Smooth muscle cell of trachea (primary cell): ENCODE data around the gene ACP2. TPM values are rescaled to one million over a fixed set of nuclear protein-coding genes. Genes with fewer than 3 reads are reported as not detected.

Experiments
- total RNA-seq: library from RNA; depleted of rRNA; stranded (reverse); fragments of >200 nt; gene quantifications from 2 replicates; pipeline ENCODE4 v1.2.1, GENCODE V29; 2014

Gene ACP2, protein sequence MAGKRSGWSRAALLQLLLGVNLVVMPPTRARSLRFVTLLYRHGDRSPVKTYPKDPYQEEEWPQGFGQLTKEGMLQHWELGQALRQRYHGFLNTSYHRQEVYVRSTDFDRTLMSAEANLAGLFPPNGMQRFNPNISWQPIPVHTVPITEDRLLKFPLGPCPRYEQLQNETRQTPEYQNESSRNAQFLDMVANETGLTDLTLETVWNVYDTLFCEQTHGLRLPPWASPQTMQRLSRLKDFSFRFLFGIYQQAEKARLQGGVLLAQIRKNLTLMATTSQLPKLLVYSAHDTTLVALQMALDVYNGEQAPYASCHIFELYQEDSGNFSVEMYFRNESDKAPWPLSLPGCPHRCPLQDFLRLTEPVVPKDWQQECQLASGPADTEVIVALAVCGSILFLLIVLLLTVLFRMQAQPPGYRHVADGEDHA
- 26.6 and 35.2 TPM in 2 replicates for total RNA-seq

DNA sequence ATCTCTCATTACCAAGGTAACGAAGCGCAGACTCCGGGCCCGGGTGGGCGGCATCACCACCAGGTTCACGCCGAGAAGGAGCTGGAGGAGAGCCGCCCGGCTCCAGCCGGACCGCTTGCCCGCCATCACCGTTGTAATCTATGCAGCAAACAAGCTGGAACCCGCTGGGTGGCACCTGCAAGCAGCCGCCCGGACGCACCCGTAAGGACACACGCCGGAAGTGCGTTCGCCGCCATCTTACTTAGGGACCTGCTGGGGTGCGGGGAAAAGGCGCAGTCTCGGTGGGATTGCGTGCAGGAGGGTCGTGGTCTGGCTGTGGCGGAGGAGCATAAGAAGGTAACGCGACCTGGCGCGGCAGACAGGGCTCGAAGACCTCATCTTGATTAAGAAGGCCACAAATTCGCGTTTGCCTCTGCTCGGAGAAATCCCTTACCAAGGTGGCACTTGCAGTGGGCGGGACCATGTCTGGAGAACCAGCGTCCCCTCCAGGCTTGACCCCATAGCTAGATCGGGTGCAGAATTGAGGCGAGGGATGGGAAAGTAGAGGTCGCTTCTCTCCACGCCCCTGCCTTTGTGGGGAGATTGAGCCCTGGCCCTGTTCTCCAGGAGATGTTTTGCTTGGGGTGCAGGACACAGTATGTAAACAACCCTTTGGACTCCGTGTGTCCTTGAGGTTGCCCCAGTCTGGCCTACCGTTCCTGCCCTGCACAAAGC is at the start of gene ACP2:
Gene ACP2, minus strand, starts transcription at position 151 of the 714 bp plus-strand sequence. Its CDS starts 25 bp downstream, at position 126.

DNA sequence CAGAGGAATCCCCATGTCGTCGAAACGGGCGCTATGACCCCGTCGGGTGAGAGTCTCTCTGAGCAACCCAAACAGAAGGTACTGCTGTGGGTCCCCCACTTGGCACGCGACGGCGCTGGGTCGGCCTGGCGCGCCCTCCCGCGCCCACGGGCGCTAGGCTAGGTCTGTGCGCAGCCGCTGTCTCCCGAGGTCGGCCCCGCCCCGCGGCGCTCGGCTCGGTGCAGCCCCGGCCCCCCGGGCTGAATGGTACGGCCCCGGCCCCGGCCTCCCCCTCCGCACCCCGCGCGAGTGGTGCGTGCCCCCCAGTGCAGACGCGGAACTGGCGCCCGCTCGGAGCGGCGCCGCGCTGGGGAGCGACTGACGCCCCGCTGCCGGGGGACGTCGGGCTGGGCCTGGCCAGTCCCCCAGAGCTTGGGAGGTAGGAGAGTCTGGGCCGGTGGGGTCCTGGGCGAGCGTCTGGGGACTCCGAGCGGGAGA is 21.3 kb upstream of the ACP2 start, which contains the start of gene MADD:
Gene MADD, plus strand, starts transcription at position 305 of the 477 bp plus-strand sequence.

DNA sequence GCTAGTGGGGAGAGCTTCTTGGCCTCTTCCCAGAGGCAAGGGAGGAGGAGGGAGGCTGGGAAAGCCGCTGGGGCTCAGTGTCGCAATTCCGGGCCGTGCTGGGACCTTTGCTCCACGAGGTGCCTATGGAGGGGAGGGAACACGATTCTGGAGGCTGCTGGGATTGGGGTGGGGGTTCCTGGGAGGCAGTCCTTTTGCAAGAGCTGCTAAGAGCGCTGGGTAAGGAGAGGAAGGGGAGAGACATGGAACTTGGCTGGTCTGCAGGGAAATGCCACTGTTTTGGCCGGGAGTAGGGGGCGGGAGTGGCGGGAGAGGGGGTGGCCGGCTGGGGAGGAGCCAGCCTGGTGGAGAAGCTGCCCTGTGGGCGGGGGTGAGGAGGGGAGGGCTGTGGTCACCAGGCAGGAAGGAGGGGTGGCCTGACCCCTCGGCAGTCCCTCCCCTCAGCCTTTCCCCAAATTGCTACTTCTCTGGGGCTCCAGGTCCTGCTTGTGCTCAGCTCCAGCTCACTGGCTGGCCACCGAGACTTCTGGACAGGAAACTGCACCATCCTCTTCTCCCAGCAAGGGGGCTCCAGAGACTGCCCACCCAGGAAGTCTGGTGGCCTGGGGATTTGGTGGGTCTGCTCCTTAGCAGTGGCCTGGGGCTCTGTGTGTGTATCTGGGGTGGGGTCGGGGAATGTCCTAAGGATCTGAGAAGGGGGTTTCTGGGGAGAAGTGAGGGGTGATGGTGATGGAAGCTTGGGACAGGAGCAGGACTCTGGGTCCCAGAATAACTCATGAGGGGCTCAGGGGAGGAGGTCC is 9.1 kb upstream of the ACP2 start, which contains the start of gene NR1H3:
Gene NR1H3, plus strand, starts transcription at position 480 of the 800 bp plus-strand sequence. CDS start 1,221 bp downstream, outside the sequence.

Other genes with a start within 250 kb of the ACP2 start
- 140 and 178 TPM in 2 replicates for gene ARFGAP2, start 71.9 kb downstream of the ACP2 start, total RNA-seq
- gene PACSIN3, start 62.4 kb downstream of the ACP2 start, total RNA-seq: 31.3 and 34.1 TPM in 2 replicates
- gene DDB2, start 33.8 kb downstream of the ACP2 start, total RNA-seq: 55.6 and 61.2 TPM in 2 replicates
- gene NR1H3, start 9.2 kb upstream of the ACP2 start, total RNA-seq: 25.9 and 51.8 TPM in 2 replicates
- gene MADD, start 21.3 kb upstream of the ACP2 start, total RNA-seq: 17.5 and 19.1 TPM in 2 replicates
- gene MYBPC3, start 103.9 kb upstream of the ACP2 start, total RNA-seq: not detected in 2 replicates
- gene SPI1, start 129.7 kb upstream of the ACP2 start, total RNA-seq: not detected in 2 replicates
- 84.9 and 147 TPM in 2 replicates for gene SLC39A13, start 159.8 kb upstream of the ACP2 start, total RNA-seq
- 121 and 239 TPM in 2 replicates for gene PSMC3, start 177.6 kb upstream of the ACP2 start, total RNA-seq
- 0.17 TPM in 1 of 2 replicates, not detected in the other for gene RAPSN, start 200.3 kb upstream of the ACP2 start, total RNA-seq